GM12878 (cell line): ENCODE measurements around the gene ZNF419. TPM values are rescaled to one million over a fixed set of nuclear protein-coding genes. Genes with fewer than 3 reads are reported as not detected.

Experiments used
- ATAC-seq: fragments of 200-7000 bp; cut with Tn5 transposase; 3 replicates; pipeline ENCODE4 v1.9.1; 2020; ENCODE audit warnings: mild to moderate bottlenecking, moderate library complexity
- BruUV-seq: library from RNA; stranded (reverse); fragments of 400-500 nt; replicated peaks from 2 replicates; lab custom pipeline; 2021; lab: Mats Ljungman, UMichigan
- CTCF ChIA-PET: fragments of 300-600 bp; sonication (Branson Sonifier 250); formaldehyde crosslinking; extraction: SDS; loops from one replicate; lab custom pipeline; 2021; ENCODE audit warnings: inconsistent platforms; lab: Yijun Ruan, JAX
- POLR2A ChIA-PET: fragments of 350-600 bp; formaldehyde crosslinking; extraction: SDS; loops from one replicate; lab custom pipeline; 2021; ENCODE audit warnings: inconsistent platforms; lab: Charles Lee
- RAD21 ChIA-PET: fragments of 300-600 bp; sonication (Branson Sonifier 250); formaldehyde crosslinking; loops from one replicate; lab custom pipeline; 2023; ENCODE audit warnings: antibody characterized with exemption; ENCODE audit not compliant: unreplicated experiment; lab: Charles Lee
- SMC1A ChIA-PET: fragments of 300-600 bp; sonication (Branson Sonifier 250); formaldehyde crosslinking; loops from one replicate; lab custom pipeline; 2023; ENCODE audit not compliant: unreplicated experiment, uncharacterized antibody; lab: Charles Lee
- DNase-seq: peaks from one replicate; pipeline ENCODE4 v3.0.0-alpha.2; 2011; ENCODE audit warnings: low read depth, low spot score
- FAIRE-seq: peaks from 3 replicates; lab custom pipeline; 2011; peaks lifted over from hg19 to GRCh38; lab: Jason Lieb, UNC
- H2AFZ ChIP-seq: 2 replicates; pipeline ENCODE4 v1.6.0; 2011; ENCODE audit warnings: low read depth, low read length, control low read depth; ENCODE audit not compliant: control insufficient read depth
- H3K27ac ChIP-seq: 2 replicates; pipeline ENCODE4 v1.5.1; 2011; ENCODE audit warnings: control low read depth; ENCODE audit not compliant: control insufficient read depth, insufficient read depth
- H3K27me3 ChIP-seq, 2 experiments: replicated peaks in 1 of 2; 2 replicates each; pipeline versions ENCODE4 v1.6.0 to v1.6.1; 2011; ENCODE audit warnings: low read length in 1 of 2; ENCODE audit not compliant: control insufficient read depth in 2 of 2, insufficient read depth in 2 of 2
- H3K36me3 ChIP-seq, 2 experiments: 2 replicates each; pipeline ENCODE4 v1.5.1; 2011; ENCODE audit warnings: low read length in 1 of 2; ENCODE audit not compliant: control insufficient read depth in 2 of 2, insufficient read depth in 2 of 2
- H3K4me1 ChIP-seq: 2 replicates; pipeline ENCODE4 v1.6.1; 2011; ENCODE audit warnings: mild to moderate bottlenecking, low read length, moderate library complexity, mixed read lengths; ENCODE audit not compliant: control insufficient read depth, insufficient read depth
- H3K4me2 ChIP-seq: 2 replicates; pipeline ENCODE4 v1.6.0; 2011; ENCODE audit warnings: control low read depth; ENCODE audit not compliant: control insufficient read depth, insufficient read depth
- H3K4me3 ChIP-seq: fragments of 200-600 bp; sonication (generic); 2 replicates; pipeline ENCODE4 v1.5.1; 2016
- H3K79me2 ChIP-seq: 2 replicates; pipeline ENCODE4 v1.6.0; 2011; ENCODE audit warnings: low read length; ENCODE audit not compliant: control insufficient read depth, insufficient read depth
- H3K9ac ChIP-seq: 2 replicates; pipeline ENCODE4 v1.8.0; 2011; ENCODE audit warnings: low read length, control low read depth, mixed read lengths; ENCODE audit not compliant: control insufficient read depth, insufficient read depth
- H3K9me3 ChIP-seq: replicated peaks from 3 replicates; pipeline ENCODE4 v1.5.1; 2011; ENCODE audit warnings: mild to moderate bottlenecking, low read length; ENCODE audit not compliant: control insufficient read depth, insufficient read depth
- H4K20me1 ChIP-seq: 2 replicates; pipeline ENCODE4 v1.6.0; 2011; ENCODE audit not compliant: control insufficient read depth, insufficient read depth
- BRCA1 ChIP-seq: IDR thresholded peaks from 2 replicates; pipeline ENCODE4 v1.6.1; 2011; ENCODE audit warnings: low read depth, low read length, improper control_type of control experiment
- CHD1 ChIP-seq: IDR thresholded peaks from 2 replicates; pipeline ENCODE4 v1.6.1; 2012; ENCODE audit warnings: low read depth, low read length, improper control_type of control experiment
- CHD2 ChIP-seq: IDR thresholded peaks from 2 replicates; pipeline ENCODE4 v1.6.1; 2011; ENCODE audit warnings: low read depth, low read length, improper control_type of control experiment, borderline replicate concordance
- E4F1 ChIP-seq: fragments of 450-650 bp; IDR thresholded peaks from 2 replicates; pipeline ENCODE4 v1.6.1; 2018; ENCODE audit warnings: borderline replicate concordance, mild to moderate bottlenecking; ENCODE audit not compliant: partially characterized antibody
- ELK1 ChIP-seq: IDR thresholded peaks from 2 replicates; pipeline ENCODE4 v1.6.1; 2012; ENCODE audit warnings: low read depth, low read length, improper control_type of control experiment
- ESRRA ChIP-seq: IDR thresholded peaks from 2 replicates; pipeline ENCODE4 v1.6.1; 2012; ENCODE audit warnings: mild to moderate bottlenecking, low read length, improper control_type of control experiment
- KDM1A ChIP-seq: fragments of 200-600 bp; sonication (generic); IDR thresholded peaks from 2 replicates; pipeline ENCODE4 v1.6.1; 2016; ENCODE audit warnings: borderline replicate concordance
- KLF5 ChIP-seq: fragments of 450-650 bp; IDR thresholded peaks from 2 replicates; pipeline ENCODE4 v1.6.1; 2014; ENCODE audit warnings: mild to moderate bottlenecking; ENCODE audit not compliant: partially characterized antibody
- MTA2 ChIP-seq: fragments of 450-650 bp; IDR thresholded peaks from 2 replicates; pipeline ENCODE4 v1.6.1; 2016; ENCODE audit warnings: low read depth, mild to moderate bottlenecking, moderate library complexity
- MTA3 ChIP-seq: IDR thresholded peaks from 2 replicates; pipeline ENCODE4 v1.6.1; 2012; ENCODE audit warnings: low read length, inconsistent platforms, borderline replicate concordance
- NBN ChIP-seq: fragments of 450-650 bp; IDR thresholded peaks from 2 replicates; pipeline ENCODE4 v1.6.1; 2016
- NFYA ChIP-seq: IDR thresholded peaks from 2 replicates; pipeline ENCODE4 v1.6.1; 2011; ENCODE audit warnings: low read depth, mild to moderate bottlenecking, low read length, improper control_type of control experiment, borderline replicate concordance
- NRF1 ChIP-seq: conservative IDR thresholded peaks from 2 replicates; pipeline ENCODE4 v1.6.1; 2011; ENCODE audit warnings: mild to moderate bottlenecking, low read depth, low read length, improper control_type of control experiment
- POLR2AphosphoS5 ChIP-seq: IDR thresholded peaks from 2 replicates; pipeline ENCODE4 v1.6.1; 2011; ENCODE audit warnings: mild to moderate bottlenecking, low read length, inconsistent platforms
- RCOR1 ChIP-seq: conservative IDR thresholded peaks from 2 replicates; pipeline ENCODE4 v1.6.1; 2012; ENCODE audit warnings: low read depth, low read length, improper control_type of control experiment
- ZNF217 ChIP-seq: fragments of 450-650 bp; IDR thresholded peaks from 2 replicates; pipeline ENCODE4 v1.6.1; 2017; ENCODE audit warnings: antibody characterized with exemption, mild to moderate bottlenecking
- ZNF622 ChIP-seq: fragments of 450-650 bp; IDR thresholded peaks from 2 replicates; pipeline ENCODE4 v1.6.1; 2017; ENCODE audit warnings: mild to moderate bottlenecking, inconsistent platforms
- ZZZ3 ChIP-seq: IDR thresholded peaks from 2 replicates; pipeline ENCODE4 v1.6.1; 2011; ENCODE audit warnings: low read depth; ENCODE audit not compliant: control insufficient read depth, insufficient read length
- WGBS: methylation state at CpG from one replicate; pipeline ENCODE4 v1.1.6; 2016; ENCODE audit warnings: low lambda C conversion rate; ENCODE audit not compliant: insufficient replicate concordance, insufficient coverage; ENCODE audit errors: missing lambda C conversion rate; 5-methylcytosine and 5-hydroxymethylcytosine counted together
- in situ Hi-C: fragments of 300-500 bp; cut with MboI; formaldehyde crosslinking; loops from 9 replicates; pipeline ENCODE4 v1.14.3; 2018; ENCODE audit warnings: mixed read lengths
- intact Hi-C: fragments of 100-400 bp; cut with micrococcal nuclease; formaldehyde crosslinking; loops from one replicate; pipeline ENCODE4 v1.14.2; 2022; ENCODE audit not compliant: unreplicated experiment
- polyA plus RNA-seq, 11 experiments: library from polyadenylated mRNA; depleted of rRNA in 4 of 11; unstranded in 6 of 11; stranded (reverse) in 5 of 11; fragments of >200 nt; fragmentation: Nextera tagmentation in 4 of 11; fragmentation: Illumina TruSeq in 1 of 11; extraction: Ambion mirVana in 4 of 11; extraction: Trizol in 1 of 11; gene quantifications; 1 replicate in 1 of 11; 2 replicates in 10 of 11; pipeline versions ENCODE4 v1.2.1 to v1.2.3, GENCODE V29; 2011 to 2016; ENCODE audit warnings: inconsistent platforms in 2 of 11, missing spikeins in 2 of 11, low read depth in 1 of 11
- total RNA-seq, 4 experiments: library from RNA; depleted of rRNA in 3 of 4; stranded (reverse); fragments of >200 nt in 3 of 4; fragmentation: Illumina TruSeq in 1 of 4; extraction: Trizol in 1 of 4; gene quantifications; 2 replicates each; pipeline versions ENCODE4 v1.2.1 to v1.2.3, GENCODE V29; 2013 to 2021
- TF ChIP-seq, protein P1 (sequence below): fragments of 450-650 bp; formaldehyde crosslinking; IDR thresholded peaks from 2 replicates; pipeline ENCODE4 v1.4.0; 2022; ENCODE audit warnings: mild to moderate bottlenecking, moderate library complexity

ZNF419 gene
- total and polyA plus RNA-seq, 10 of the 15 experiments (the other 5 are each of a cell fraction or from before 2014, with no cell fraction given) = 0.98 to 12.8 (median 7.3) TPM

DNA sequence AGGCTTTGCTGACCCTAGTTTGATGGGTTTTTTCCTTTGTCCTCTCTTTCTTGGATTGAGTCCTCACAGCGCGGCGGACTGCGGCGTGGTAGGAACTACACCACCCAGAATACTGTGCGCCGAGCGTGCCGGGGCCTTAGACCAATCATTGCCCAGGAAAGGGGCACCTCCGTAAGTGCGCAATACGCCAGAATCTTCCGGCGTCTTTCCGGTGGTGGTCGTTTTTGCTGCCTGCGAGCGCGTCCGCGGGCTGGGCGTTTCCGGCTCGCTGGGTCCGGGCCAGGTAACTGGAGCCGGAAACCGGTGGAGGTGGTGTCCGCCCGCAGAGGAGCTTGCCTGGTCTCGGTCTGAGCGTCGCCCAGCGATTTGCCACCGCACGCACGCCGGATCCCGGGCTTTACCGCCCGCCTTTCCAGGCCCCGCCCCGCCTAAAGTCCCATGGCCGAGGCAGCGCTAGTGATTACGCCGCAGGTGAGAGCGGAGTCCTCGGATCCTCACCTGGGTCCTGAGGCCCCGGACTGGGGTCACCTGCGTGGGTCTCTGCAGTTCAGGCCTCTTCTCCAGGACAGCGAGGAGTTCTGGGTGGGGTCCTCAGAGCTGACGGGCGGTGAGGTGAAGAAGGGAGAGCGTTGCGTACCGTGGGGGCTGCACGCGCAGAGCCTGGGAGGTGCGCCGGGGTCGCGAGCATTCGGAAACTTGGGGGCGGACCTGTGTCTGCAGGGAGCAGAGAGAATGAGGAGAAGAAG is 39.8 kb downstream of the ZNF419 start, which contains the start of gene ZNF549:
Gene ZNF549 (plus strand): TSS at position 221 of the 746 bp plus-strand sequence. CDS start 218 bp downstream, at position 439.
- WGBS = 1% methylated on average over 63 of the region's 64 CpGs
- POLR2A ChIA-PET = no interaction called here
- TF ChIP-seq E4F1 (peak; percentile 33), CHD2 (peak; percentile 46; the same call in 1 of the 2 replicates), MTA3 (no peak), CHD1 (no peak), ESRRA (no peak), KDM1A (no peak), KLF5 (no peak), MTA2 (no peak), ZNF217 (no peak), NFYA (no peak), NBN (peak; percentile 63; the same call in 1 of the 2 replicates), POLR2AphosphoS5 (peak; percentile 50), RCOR1 (no peak), BRCA1 (no peak), NRF1 (no peak), ZNF622 (no peak), ELK1 (peak; percentile 81), ZZZ3 (no peak)
- TF ChIP-seq, protein P1, sequence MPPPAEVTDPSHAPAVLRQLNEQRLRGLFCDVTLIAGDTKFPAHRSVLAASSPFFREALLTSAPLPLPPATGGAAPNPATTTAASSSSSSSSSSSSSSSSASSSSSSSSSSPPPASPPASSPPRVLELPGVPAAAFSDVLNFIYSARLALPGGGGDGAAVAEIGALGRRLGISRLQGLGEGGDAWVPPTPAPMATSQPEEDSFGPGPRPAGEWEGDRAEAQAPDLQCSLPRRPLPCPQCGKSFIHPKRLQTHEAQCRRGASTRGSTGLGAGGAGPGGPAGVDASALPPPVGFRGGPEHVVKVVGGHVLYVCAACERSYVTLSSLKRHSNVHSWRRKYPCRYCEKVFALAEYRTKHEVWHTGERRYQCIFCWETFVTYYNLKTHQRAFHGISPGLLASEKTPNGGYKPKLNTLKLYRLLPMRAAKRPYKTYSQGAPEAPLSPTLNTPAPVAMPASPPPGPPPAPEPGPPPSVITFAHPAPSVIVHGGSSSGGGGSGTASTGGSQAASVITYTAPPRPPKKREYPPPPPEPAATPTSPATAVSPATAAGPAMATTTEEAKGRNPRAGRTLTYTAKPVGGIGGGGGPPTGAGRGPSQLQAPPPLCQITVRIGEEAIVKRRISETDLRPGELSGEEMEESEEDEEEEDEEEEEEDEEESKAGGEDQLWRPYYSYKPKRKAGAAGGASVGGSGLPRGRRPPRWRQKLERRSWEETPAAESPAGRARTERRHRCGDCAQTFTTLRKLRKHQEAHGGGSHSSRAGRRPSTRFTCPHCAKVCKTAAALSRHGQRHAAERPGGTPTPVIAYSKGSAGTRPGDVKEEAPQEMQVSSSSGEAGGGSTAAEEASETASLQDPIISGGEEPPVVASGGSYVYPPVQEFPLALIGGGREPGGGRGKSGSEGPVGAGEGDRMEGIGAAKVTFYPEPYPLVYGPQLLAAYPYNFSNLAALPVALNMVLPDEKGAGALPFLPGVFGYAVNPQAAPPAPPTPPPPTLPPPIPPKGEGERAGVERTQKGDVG (CRISPR knock-in tag) = no peak

More for the DNA sequence above, 39.8 kb downstream of the ZNF419 start, which contains the start of gene ZNF549:
- Histone ChIP-seq H3K9ac (peak within 1 kb of the TSS; percentile 73; the same call in 1 of the 2 replicates), H3K4me2 (peak within 1 kb of the TSS; percentile 77), H3K27me3 (no peaks in the 10 kb centered on the region), H3K9me3 (peaks cover 6% of the 10 kb centered on the region; the same call in 2 of the 3 replicates), H3K36me3 (no peaks in the 10 kb centered on the region), H3K4me1 (no peaks in the 10 kb centered on the region; the same call in 1 of the 2 replicates), H3K27ac (peak within 1 kb of the TSS; percentile 69), H3K79me2 (peaks cover 4% of the 10 kb centered on the region), H4K20me1 (no peaks in the 10 kb centered on the region), H2AFZ (peak within 1 kb of the TSS; percentile 55), H3K4me3 (peak within 1 kb of the TSS; percentile 74)
- in situ Hi-C loops = no loop called here
- CTCF ChIA-PET = no interaction called here
- FAIRE-seq (peak; percentile 65), ATAC-seq (peak; percentile 100), DNase-seq (peak; percentile 55)
- intact Hi-C loops = no loop called here
- RAD21 ChIA-PET = no interaction called here
- SMC1A ChIA-PET = no interaction called here
- TSS peak; percentile 70 for BruUV-seq
